Bone marrow (tissue), 2 donors: ENCODE measurements around the gene UBE2D2.
"Not testable (repeated sequence)": the region's sequence is repeated elsewhere in the genome, so short reads cannot be mapped to it uniquely, and the experiment has no call there.

Experiments
- DNase-seq, 2 donors: peaks; one replicate each; lab custom pipeline; 2025; lab: John Stamatoyannopoulos, UW

Gene UBE2D2

DNA sequence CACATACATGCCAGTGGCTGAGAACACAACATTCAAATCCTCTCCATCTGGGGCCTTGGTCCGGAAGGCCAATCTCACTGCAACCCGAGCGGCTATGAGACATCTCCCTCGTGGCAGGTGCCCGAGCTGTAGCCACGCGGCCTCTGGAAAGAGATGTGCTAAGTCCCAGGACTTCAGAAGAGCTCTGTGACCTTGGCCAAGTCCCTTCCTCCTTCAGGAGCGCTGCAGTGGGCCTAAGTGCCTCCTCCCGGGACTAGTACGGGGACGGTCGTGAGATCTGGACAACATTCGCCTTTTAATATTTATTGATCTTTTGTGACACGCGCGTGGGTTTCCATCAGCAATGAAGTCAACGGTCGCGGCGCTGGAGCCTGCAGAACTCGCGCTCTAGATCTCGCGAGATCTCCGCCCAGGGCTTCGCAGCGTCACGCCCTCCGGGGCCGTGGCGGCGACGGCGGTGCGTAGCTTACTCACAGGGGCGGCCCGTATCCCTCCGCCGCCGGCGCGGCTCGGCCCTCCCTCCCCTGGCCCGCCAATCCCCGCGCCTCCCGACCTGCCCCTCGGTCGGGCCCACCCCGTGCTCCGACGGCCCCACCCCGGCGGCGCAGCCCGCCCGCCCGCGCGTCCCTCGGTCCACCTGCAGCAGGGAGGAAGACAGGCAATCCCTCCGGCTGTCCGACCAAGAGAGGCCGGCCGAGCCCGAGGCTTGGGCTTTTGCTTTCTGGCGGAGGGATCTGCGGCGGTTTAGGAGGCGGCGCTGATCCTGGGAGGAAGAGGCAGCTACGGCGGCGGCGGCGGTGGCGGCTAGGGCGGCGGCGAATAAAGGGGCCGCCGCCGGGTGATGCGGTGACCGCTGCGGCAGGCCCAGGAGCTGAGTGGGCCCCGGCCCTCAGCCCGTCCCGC, at the start of gene UBE2D2:
UBE2D2 (plus strand) TSS at position 588 of the 903 bp plus-strand sequence. CDS start 453 bp downstream, outside the sequence.
- peak; percentile 89 to 90 for DNase-seq

DNA sequence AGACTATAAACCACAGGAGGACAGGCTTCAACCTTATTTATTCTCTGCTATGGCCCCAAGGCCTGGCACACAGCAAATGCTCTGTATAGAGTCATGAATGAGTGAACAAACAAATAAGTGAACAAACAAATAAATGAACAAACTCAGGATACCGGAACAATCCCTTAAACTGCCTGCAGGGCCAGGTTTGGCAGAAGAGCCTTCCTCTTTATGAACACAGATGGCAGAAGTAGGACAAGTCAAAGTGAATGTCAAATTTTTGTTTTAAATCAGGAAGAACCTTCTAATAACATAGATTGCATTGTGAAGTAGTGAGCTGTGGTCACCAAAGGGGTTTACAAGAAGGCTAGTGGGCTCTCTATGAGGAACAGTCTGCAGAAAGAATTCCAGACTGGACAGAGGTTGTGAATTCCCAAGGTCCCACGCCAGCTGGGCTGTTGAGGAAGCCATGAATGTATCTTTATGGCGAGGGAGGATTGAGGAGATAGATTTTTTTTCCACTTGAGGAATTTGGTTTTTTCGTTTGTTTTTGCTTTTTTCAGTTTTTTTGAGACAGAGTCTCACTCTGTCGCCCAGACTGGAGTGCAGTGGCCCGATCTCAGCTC, 48.3 kb upstream of the UBE2D2 start:
- no peak for DNase-seq

DNA sequence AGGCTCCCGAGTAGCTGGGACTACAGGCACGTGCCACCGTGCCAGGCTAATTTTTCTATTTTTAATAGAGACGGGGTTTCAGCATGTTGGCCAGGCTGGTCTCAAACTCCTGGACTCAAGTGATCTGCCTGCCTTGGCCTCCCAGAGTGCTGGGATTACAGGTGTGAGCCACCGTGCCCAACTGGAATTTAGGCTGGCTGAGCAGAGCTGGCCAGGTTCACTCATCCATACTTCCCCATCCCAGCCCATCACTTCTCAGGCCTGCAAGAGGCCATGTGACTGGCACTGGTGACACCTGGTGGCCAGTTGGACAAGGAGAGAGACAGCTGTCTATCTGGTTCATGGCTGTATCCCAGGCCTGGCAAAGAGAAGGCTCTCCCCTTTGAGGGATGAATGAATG, 47.7 kb upstream of the UBE2D2 start:
- DNase-seq, result peak; percentile 33 to 76

DNA sequence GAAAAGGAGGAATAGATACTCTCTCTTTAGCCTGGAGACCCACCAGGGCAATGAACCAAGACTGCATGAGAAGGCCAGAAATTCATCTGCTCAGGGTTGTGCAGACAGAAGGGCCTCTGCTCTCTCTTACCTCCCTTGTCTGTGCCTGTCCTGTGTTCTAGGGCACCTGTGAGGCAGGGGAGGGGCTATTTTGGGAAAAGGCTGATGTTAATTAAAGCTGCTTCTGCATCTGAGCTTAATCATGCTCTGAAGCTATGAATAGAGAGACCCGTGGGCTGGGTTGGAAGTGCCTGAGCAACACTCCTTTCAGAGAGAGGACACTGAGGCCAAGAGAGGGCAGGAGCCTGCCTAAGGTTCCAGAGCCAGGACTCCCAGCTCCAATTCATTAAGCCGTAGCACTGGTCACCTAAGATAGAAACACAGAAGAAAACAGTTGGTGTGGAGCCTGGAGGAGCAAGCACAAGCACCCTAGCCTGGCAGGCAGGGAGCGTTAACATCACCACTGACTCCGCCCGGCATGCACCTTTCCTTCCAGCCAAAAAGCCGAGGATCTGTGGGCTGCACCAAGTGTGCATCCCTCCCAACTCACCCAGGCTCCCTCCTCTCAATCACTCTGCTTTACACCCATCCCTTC, 47.2 kb upstream of the UBE2D2 start:
- no peak for DNase-seq

DNA sequence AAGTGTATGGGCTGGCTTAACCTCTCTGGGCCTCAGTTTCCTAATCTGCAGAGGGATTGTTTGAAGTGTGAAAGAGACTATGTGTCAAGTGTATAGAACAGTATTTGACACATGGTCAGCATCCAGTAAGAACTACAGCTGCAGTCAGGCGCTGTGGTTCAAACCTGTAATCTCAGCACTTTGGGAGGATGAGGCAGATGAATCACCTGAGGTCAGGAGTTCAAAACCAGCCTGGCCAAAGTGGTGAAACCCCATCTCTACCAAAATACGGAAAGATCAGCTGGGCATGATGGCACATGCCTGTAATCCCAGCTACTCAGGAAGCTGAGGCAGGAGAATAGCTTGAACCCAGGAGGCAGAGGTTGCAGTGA, 46.7 kb upstream of the UBE2D2 start:
- DNase-seq, result no peak

DNA sequence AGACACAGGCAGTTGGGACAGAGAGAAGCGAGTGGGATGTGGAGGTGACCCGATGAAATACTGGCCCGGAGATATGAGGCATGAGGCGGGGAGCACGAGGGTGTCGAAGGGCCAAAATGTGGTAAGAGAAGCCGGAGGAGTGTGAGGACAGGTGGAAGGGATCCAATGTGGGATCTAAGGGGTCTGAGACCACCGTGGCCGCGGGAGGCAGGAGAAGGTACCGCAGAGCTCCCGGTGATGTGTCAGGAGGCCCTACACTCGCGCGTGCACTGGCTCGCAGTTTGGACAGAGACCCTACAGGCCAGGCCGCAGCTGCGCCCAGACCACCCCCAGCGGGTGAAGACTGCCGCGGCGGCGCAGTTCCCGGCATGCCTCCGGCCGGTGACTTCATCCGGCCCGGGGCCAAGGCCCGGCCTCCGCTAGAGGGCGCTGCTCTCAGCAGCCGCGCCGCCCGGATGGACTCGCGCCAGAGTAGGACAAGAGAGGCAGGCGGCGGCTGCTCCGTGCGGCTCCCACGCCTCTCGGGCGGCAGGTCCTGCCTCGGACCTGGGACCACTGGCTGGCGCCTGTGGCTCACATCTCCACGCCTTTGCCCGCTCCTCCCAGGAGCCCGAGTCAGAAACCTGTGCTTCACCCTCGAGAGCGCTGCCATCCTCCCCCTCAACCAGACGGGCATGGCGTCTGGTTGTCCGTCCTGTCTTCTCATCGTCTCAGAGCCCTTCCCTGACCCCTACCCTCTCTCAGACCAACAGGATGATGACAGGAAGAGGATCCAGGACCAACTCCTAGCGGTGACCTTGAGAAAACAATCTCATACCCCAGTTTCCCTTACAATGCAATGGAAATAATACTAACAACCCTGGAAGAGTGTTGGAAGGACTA, 43.2 kb upstream of the UBE2D2 start:
- DNase-seq, result peak; percentile 67 to 88

DNA sequence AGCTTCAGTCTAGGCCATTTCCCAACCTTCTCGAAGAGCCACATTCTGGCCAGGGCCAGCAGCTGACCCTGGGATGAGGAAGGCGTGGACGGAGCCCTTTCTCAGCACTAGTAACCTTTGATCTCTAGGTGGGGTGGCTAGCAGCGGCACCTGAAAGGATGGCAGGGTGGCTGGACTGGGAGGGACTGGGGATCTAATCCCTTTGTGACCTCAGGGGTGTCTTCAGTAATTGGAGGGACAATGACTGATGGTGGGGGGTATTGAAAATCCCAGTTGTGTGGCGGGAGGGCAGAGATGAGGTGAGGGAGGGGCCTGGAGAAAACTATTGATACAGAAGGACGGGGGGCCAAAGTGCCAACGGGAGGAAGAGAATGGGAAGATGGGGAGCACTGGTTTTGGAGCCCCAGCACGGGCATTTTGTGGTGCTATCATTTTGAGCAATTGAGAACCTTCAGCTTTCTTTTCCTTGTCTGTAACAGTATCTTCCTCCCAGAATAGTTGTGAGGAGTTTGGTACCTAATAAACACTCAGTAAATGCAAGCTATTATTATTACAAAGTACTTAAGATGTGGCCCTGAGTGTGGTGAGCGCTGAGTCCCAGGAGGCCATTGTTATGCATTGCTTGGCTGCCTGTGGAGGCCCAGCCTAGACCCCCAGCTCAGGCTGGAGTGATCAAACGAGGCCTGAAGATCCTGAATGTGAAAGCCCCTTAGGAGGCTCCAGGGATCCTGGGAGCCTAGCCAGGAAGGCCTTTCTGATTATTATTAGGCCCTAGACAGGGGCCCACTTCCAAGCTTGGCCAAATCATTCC, 37.3 kb upstream of the UBE2D2 start:
- no peak for DNase-seq

DNA sequence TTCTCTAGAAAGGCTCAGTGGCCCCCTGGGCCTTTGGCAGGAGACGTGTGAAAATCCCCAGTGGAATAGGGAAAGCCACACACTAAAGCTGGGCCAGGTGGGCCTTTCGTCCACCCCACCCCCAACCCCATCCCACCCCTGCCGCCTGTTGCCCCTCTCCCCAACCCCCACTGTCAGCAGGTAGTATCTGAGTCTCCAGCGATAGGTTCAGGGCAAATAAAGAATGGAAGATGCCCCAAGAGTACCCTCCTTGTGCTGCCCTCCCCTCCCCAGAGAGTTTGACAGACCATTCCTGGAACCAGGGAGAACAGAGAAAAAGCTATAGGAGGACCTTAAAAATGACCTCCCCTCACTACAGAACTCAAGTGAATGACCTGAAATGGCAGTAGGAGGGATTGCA, 36.7 kb upstream of the UBE2D2 start:
- DNase-seq, result no peak

DNA sequence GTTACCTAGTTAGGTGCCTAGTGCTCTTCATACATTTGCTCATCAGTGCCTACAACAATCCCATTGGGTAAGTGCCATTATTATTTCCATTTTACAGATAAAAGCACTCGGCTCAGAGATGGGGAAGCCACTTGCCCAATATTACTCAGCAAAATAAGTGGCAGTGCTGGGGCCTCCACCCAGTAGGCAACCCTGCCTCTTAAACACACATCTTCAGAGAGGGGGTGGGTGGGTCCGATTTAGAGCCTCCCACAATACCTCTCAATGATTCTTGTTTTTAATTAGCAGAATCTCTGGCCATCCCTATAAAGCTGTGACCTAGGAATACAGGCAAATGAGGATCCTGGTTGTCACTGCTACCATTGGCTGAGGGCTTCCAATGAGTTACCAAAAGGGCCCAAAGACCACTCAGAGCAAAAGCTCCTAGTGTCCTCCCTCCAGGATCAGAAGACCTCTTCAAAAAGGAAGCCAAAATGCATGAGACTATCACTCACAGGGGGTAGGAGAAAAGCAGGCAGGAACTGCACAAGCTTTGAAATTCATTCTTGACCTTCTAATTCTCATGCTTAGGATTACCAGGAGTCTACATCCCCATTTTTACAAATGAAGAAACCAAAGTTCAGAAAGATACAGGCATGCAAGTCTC, 36.1 kb upstream of the UBE2D2 start:
- no peak for DNase-seq

DNA sequence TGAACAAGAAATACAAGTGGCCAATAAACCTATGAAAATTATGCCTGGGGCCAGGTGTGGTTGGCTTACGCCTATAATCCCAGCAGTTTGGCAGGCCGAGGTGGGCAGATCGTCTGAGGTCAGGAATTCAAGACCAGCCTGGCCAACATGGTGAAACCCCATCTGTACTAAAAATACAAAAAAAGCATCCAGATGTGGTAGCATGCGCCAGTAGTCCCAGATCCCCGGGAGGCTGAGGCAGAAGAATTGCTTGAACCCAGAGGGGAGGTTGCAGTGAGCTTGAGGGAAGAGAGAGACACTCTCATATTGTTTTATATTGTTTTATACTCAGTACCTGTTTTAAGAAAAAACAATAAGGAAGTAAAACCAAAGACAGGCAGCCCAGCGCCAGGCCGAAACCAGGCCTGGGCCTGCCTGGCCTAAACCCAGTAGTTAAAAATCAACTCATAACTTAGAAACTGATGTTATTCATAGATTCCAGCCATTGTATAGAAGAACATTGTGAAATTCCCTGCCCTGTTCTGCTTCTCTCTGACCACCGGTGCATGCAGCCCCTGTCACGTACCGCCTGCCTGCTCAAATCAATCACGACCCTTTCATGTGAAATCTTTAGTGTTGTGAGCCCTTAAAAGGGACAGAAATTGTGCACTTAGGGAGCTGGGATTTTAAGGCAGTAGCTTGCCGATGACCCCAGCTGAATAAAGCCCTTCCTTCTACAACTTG, 35.4 kb upstream of the UBE2D2 start:
- not testable (repeated sequence) for DNase-seq

DNA sequence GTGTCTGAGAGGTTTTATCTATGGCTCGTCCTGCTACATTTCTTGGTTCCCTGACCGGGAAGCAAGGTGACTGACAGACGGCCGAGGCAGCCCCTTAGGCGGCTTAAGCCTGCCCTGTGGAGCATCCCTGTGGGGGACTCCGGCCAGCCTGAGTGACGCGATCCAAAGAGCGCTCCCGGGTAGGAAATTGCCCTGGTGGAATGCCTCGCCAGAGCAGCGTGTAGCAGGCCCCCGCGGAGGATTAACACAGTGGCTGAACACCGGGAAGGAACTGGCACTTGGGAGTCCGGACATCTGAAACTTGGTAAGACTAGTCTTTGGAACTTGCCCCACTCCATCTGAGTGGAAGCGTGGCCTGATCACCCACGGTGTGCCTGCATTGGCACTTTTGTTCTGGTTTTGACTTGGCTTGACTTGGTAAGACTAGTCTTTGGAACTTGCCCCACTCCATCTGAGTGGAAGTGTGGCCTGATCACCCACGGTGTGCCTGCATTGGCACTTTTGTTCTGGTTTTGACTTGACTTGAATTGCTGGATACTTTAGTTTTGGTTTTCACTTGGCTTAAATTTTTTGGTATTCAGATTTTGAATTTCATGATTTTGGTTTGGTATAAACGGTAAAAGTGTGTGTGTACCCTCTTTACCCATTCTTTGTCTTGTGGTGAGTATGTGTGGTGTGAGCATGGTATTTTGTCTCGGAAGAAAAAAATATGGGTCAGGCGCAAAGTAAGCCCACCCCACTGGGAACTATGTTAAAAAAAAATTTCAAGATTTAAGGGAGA, 34.6 kb upstream of the UBE2D2 start:
- not testable (repeated sequence) for DNase-seq

DNA sequence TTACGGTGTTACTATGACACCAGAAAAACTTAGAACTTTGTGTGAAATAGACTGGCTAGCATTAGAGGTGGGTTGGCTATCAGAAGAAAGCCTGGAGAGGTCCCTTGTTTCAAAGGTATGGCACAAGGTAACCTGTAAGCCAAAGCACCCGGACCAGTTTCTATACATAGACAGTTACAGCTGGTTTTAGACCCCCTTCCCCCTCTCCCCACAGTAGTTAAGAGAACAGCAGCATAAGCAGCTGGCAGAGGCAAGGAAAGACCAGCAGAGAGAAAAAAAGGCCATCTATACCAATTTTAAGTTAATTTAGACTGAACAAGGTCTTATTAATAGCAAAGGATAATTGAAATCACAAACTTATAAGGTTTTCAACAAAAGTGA, 34.1 kb upstream of the UBE2D2 start:
- not testable (repeated sequence) for DNase-seq

DNA sequence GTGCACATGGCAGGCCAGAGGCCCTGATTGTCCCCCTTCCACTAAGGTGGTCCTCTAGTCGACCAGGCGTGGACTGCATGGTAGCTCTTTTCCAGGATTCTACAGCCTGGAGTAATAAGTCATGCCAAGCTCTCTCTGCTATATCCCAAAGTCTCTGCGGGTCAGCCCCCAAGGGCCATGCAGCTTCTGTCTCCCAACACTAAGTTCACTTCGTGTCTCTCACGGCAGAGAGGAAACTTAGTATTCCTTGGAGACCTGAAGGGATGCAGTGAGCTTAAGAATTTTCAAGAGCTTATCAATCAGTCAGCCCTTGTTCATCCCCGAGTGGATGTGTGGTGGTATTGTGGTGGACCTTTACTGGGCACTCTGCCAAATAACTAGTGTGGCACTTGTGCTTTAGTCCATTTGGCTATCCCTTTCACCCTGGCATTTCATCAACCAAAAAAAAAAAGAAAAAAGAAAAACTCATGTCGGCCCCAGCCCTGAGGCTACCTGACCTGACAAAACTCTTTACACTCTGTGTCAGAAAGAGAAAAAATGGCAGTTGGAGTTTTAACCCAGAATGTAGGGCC, 33.2 kb upstream of the UBE2D2 start:
- DNase-seq, result not testable (repeated sequence)

DNA sequence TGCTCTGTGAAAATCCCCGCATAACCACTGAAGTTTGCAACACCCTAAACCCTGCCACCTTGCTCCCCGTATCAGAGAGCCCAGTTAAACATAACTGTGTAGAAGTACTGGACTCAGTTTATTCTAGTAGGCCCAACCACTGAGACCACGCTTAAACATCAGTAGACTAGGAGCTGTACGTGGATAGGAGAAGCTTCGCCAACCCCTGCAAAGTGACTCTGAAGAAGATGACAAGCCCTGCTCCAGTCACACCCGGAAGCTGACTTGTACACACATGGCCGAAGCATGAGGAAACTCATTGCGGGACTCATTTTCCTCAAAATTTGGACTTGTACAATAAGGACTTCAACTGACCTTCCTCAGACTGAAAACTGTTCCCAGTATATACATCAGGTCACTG, 32.4 kb upstream of the UBE2D2 start:
- not testable (repeated sequence) for DNase-seq

DNA sequence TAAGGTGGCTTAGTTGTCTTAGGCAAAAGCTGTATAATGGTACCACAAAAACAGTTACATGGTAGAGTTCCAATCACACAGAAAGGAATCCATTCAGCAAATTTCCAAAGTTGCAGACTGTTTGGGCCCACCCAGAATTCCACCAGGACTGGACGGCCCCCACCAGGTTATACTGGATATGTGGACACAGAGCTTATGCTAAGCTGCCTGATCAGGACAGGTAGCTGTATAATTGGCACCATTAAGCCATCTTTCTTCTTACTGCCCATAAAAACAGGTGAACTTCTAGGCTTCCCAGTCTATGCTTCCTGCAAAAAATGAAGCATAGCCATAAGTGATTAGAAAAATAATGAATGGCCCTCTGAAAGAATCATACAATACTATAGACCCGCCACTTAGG, 31.1 kb upstream of the UBE2D2 start:
- not testable (repeated sequence) for DNase-seq

DNA sequence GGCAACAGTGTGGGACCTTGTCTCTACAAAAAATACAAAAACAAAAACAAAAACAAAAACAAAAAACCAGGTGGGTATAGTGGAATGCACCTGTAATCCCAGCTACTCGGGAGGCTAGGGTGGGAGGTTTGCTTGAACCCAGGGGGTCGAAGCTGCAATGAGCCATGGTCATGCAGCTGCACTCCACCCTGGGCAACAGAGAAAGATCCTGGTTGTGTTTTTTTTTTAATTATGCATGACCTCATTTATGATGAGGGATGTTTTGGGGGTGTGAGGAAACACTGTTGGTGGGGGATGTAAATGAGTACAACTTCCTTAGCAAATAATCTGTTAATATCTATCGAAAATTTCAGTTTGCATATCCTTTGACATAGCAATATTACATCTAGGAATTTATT, 29.4 kb upstream of the UBE2D2 start:
- DNase-seq, result no peak

DNA sequence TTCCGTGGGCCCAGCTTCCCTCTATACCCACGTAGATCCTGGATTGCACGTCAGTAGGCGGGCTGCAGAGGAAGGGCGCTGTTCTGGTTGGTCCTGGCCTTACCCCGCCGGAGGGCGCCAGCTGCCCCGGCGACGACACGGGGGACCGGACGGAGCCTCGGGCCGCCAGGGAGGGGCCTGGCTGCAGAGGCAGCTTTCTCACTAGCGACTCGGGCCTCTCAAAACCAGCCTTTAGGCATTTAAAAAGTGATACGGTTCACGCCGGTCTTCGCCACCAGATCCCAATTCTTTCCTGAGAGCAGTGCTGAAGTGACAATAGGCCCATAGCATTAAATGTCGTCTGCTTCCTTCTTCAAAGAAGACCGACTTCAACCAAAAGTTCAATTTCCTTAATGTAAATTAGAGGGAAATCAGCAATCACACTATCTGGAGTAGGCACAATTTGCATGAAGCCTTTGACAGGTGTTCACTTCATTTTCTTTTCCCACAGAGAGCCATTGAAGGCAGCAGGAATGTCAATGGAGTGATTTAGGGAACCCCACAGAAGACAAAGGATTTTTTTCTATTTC, 17.6 kb upstream of the UBE2D2 start:
- peak in 1 of 2 donors; percentile 59 for DNase-seq

DNA sequence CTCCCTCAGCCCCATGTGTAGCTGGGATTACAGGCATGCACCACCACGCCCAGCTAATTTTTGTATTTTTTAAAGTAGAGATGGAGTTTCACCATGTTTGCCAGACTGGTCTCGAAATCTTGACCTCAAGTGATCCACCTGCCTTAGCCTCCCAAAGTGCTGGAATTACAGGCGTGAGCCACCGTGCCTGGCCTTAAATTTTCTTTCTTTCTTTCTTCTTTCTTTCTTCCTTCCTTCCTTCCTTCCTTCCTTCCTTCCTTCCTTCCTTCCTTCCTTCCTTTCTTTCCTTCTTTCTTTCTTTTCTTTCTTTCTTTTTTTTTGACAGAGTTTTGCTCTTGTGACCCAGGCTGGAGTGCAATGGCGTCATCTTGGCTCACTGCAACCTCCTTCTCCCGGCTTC, 14.5 kb upstream of the UBE2D2 start:
- not testable (repeated sequence) for DNase-seq
